Activated CD4-positive, alpha-beta T cell treated with anti-CD3 and anti-CD28 coated beads, Interleukin-2, amount 10 ng/mL, durations not matched to agents 7 days and 5 days (primary cell): ENCODE measurements around the gene TBC1D22A. TPM values are rescaled to one million over a fixed set of nuclear protein-coding genes. Genes with fewer than 3 reads are reported as not detected.

ENCODE experiments used
- CTCF ChIA-PET: fragments of 350-600 bp; sonication (Branson Sonifier 250); formaldehyde crosslinking; loops from one replicate; lab custom pipeline; 2021; ENCODE audit warnings: antibody characterized with exemption; lab: Charles Lee
- POLR2A ChIA-PET: fragments of 350-600 bp; sonication (Branson Sonifier 250); formaldehyde crosslinking; loops from one replicate; lab custom pipeline; 2021; ENCODE audit warnings: antibody characterized with exemption; lab: Charles Lee
- DNase-seq: peaks from one replicate; pipeline ENCODE4 v3.0.0-alpha.2; 2020
- H3K27ac Mint-ChIP-seq: one replicate; pipeline ENCODE4 v1.8.0; 2021; ENCODE audit warnings: mild to moderate bottlenecking, moderate library complexity, mixed read lengths
- H3K27me3 Mint-ChIP-seq: one replicate; pipeline ENCODE4 v1.8.0; 2021; ENCODE audit warnings: mixed read lengths
- H3K36me3 Mint-ChIP-seq: one replicate; pipeline ENCODE4 v1.8.0; 2021; ENCODE audit warnings: low read depth, mixed read lengths
- H3K4me1 Mint-ChIP-seq: one replicate; pipeline ENCODE4 v1.8.0; 2021; ENCODE audit warnings: mixed read lengths
- H3K4me3 Mint-ChIP-seq: one replicate; pipeline ENCODE4 v1.8.0; 2021; ENCODE audit warnings: mild to moderate bottlenecking, moderate library complexity, mixed read lengths
- H3K9me3 Mint-ChIP-seq: one replicate; pipeline ENCODE4 v1.8.0; 2021; ENCODE audit warnings: mixed read lengths
- total RNA-seq, 2 experiments: library from RNA; stranded (reverse); gene quantifications; one replicate each; pipeline ENCODE4 v1.2.3, GENCODE V29; 2021

TBC1D22A gene
- total RNA-seq, 2 experiments from 2014 or later, result 34.1 to 39.2 TPM

DNA sequence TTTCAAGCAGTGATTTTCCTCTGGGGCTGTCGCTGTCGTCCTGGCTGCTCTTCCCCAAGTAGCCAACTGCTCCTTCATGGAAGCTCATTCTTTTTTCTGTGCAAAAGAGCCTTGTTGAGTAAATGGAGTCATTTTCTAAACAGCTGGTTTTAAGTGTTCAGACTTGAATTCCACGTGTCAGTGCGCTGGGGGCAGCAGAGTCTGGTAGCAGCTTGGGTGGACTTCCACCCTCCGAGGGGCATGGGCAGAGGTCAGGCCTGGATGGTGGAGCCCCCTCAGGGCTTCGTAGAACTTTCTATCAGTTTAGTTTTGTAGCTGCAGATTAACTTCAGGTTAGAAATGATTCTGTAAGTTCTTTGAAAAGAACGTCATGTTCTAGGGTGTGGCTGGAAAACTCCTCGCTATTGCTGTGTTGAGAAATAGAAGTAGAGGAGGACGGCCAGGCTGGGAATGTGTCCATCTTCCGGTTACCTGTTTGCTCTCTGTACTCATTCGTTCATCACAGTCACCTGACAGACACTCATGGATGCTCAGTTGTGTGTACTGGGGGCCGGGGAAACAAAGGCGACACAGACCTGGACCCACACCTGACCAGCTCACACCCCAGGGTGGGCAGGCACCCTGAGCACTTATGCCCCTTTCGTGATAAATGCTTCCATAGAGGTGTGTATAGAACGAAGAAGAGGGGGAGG, 270.7 kb downstream of the TBC1D22A start:
- no peak overlapping the region for H3K4me3 Mint-ChIP-seq
- no peak for DNase-seq
- ChIA-PET CTCF (no interaction called here), POLR2A (no interaction called here)
- no peaks in the 10 kb centered on the region for H3K36me3 Mint-ChIP-seq
- H3K27me3 Mint-ChIP-seq, result no peaks in the 10 kb centered on the region
- H3K9me3 Mint-ChIP-seq, result no peaks in the 10 kb centered on the region
- H3K27ac Mint-ChIP-seq, result no peak overlapping the region
- no peaks in the 10 kb centered on the region for H3K4me1 Mint-ChIP-seq

DNA sequence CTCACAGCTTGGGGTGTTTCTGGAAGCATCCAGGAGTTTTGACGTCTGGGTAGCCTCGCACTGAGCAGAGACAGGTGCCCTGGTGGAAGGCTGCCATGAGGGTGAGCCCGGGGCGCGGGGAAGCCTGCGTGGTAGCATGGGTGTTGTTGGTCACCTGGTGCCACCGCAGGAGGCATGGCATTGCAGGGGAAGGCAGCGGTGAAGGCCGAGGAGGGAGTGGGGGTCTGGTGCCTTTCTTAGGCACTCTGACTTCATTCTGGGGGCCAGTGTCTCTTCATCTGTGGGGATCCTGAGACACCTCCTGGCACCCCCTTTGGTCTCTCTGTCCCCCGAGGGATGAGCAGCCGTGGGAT, 271.2 kb downstream of the TBC1D22A start:
- DNase-seq, result no peak
- Mint-ChIP-seq H3K9me3 (no peaks in the 10 kb centered on the region), H3K4me3 (no peak overlapping the region), H3K27ac (no peak overlapping the region), H3K4me1 (no peaks in the 10 kb centered on the region), H3K36me3 (no peaks in the 10 kb centered on the region), H3K27me3 (no peaks in the 10 kb centered on the region)
- CTCF ChIA-PET, result no interaction called here
- POLR2A ChIA-PET, result no interaction called here

DNA sequence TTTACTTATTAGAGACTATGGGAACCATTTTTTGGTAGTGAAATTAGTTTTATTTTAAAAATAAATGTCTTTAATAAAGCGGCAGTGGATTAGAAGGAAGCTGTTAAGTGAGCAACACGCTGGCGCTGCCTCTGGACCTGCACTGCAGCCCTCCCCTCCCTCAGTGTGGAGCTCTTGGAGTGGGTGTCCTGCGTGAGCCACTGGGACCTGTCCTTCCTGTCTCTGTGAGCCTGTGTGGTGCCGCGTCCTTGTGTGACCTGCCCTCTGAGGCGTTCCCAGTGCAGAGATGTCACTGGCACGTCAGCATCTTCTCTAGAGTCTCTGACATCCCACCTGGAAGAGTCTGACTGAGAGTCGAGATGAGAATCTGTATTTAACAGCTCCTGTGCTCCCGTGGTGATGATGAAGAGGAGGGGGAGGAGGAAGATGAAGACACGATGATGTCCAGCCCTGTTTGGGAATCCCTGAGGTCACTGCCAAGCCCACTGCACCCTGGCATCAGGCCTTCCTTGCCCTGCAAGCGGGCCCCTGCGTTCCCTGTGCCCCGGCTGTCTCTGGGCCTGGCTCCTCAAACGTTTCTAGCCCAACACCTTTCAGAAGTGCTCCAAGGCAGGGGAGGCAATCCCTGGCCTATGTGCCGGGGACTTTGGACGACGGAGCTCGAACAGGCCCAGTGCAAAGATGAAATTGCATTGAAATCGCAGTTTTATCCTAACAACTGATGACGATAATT, 271.8 kb downstream of the TBC1D22A start:
- H3K4me1 Mint-ChIP-seq, result no peaks in the 10 kb centered on the region
- no peak overlapping the region for H3K4me3 Mint-ChIP-seq
- H3K27me3 Mint-ChIP-seq, result no peaks in the 10 kb centered on the region
- no peak overlapping the region for H3K27ac Mint-ChIP-seq
- DNase-seq, result no peak
- no peaks in the 10 kb centered on the region for H3K36me3 Mint-ChIP-seq
- ChIA-PET POLR2A (no interaction called here), CTCF (interaction anchor here (0.6 kb wide), 1 partner anchor 135 kb away, joined by 4 read pairs; no protein-coding TSS in a partner anchor)
- no peaks in the 10 kb centered on the region for H3K9me3 Mint-ChIP-seq

DNA sequence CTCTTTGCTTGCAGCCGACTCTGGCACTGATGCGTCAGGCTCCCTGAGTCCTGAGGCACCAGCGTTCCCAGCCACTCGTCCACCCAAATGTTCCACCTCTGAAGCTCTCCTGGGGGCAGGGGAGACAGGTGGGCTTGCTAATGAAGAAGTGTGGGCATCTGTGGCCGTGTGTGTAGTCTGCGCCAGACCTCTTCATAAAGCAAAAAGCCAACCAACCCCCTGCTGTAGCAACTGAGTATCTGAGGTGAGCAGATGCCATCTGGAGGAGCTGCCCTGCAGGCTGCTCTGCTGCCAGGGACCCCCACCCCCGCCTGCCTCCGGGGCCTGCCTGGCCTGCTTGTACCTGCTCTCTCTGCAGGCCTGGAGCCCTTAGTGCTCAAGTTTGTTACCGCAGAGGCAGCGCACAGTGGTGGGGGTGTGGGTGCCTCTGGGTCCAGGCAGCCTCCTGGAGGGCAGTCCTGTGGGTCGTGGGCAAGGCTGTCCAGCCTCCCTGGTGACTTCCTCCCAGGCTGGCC, 272.5 kb downstream of the TBC1D22A start:
- CTCF ChIA-PET, result interaction anchor here (0.6 kb wide), 1 partner anchor 136 kb away, joined by 4 read pairs; no protein-coding TSS in a partner anchor
- Mint-ChIP-seq H3K4me3 (no peak overlapping the region), H3K36me3 (no peaks in the 10 kb centered on the region), H3K4me1 (no peaks in the 10 kb centered on the region), H3K9me3 (no peaks in the 10 kb centered on the region), H3K27ac (no peak overlapping the region), H3K27me3 (no peaks in the 10 kb centered on the region)
- DNase-seq, result no peak
- POLR2A ChIA-PET, result no interaction called here

DNA sequence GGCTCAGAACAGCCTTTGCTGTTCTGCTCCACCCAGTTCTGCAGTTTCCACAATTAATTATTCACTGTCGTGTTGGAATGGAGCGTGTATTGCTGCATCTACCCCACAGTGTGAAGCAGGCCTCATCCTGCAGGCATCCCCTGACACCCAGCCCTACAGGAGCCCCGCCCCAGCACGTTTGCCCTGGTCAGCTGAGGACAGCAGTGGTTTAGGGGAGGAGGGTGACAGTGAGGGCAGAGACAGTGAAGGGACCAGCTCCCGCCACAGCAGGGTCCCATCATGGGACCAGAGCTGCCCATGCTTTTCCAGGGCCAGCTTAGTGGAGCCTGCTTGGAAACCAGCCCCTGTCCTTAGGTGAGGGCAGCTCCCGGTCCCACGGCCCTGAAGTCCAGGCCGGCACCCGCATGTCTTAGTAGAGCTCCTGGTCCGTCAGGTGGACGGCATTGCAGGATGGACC, 273.0 kb downstream of the TBC1D22A start:
- ChIA-PET CTCF (no interaction called here), POLR2A (no interaction called here)
- Mint-ChIP-seq H3K4me1 (no peaks in the 10 kb centered on the region), H3K27ac (no peak overlapping the region), H3K27me3 (no peaks in the 10 kb centered on the region), H3K36me3 (no peaks in the 10 kb centered on the region), H3K9me3 (no peaks in the 10 kb centered on the region), H3K4me3 (no peak overlapping the region)
- DNase-seq, result no peak

DNA sequence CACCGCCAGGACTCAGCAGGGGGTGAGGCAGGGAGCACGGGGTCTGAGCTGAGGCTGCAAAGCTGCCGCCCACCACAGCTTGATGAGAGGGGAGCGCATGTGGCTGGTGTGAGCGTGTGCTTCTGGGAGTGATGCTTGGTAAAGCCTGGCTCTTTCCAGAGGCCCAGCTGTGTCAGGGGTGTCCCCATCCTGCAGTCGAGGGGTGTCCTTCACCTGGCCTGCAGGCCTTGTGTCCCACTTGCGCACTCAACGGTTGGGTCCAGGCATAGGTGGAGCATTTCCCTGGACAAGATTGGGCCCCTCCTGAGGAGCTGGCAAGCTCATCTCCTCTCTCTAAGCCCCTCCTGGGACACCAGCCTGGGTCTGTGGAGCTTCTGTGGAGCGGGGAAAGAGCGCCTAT, 273.9 kb downstream of the TBC1D22A start:
- no peaks in the 10 kb centered on the region for H3K9me3 Mint-ChIP-seq
- H3K27me3 Mint-ChIP-seq, result no peaks in the 10 kb centered on the region
- no peak overlapping the region for H3K4me3 Mint-ChIP-seq
- no peak for DNase-seq
- no peaks in the 10 kb centered on the region for H3K36me3 Mint-ChIP-seq
- no peaks in the 10 kb centered on the region for H3K4me1 Mint-ChIP-seq
- no peak overlapping the region for H3K27ac Mint-ChIP-seq
- ChIA-PET CTCF (no interaction called here), POLR2A (no interaction called here)

DNA sequence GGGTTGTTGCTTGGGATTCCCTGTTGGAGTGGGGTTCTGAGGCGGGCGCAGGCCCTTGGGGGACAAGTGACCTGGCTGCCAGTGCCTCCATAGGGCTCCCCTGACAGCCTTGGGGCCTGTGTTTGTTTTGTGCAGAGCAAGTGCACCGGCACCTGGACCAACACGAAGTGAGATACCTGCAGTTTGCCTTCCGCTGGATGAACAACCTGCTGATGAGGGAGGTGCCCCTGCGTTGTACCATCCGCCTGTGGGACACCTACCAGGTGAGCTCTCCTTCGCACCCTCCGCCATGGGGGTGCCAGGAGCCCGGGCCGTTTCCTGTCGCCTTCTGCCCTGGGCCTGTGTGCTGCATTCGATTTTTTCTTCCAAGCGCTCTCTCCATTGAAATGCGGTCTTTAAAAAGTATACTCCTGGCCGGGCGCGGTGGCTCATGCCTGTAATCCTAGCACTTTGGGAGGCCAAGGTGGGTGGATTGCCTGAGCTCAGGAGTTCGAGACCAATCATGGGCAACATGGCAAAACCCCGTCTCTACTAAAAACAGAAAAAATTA, 274.6 kb downstream of the TBC1D22A start:
- POLR2A ChIA-PET, result no interaction called here
- H3K4me1 Mint-ChIP-seq, result no peaks in the 10 kb centered on the region
- H3K27me3 Mint-ChIP-seq, result no peaks in the 10 kb centered on the region
- no peaks in the 10 kb centered on the region for H3K36me3 Mint-ChIP-seq
- no peaks in the 10 kb centered on the region for H3K9me3 Mint-ChIP-seq
- CTCF ChIA-PET, result no interaction called here
- H3K4me3 Mint-ChIP-seq, result no peak overlapping the region
- DNase-seq, result no peak
- no peak overlapping the region for H3K27ac Mint-ChIP-seq

DNA sequence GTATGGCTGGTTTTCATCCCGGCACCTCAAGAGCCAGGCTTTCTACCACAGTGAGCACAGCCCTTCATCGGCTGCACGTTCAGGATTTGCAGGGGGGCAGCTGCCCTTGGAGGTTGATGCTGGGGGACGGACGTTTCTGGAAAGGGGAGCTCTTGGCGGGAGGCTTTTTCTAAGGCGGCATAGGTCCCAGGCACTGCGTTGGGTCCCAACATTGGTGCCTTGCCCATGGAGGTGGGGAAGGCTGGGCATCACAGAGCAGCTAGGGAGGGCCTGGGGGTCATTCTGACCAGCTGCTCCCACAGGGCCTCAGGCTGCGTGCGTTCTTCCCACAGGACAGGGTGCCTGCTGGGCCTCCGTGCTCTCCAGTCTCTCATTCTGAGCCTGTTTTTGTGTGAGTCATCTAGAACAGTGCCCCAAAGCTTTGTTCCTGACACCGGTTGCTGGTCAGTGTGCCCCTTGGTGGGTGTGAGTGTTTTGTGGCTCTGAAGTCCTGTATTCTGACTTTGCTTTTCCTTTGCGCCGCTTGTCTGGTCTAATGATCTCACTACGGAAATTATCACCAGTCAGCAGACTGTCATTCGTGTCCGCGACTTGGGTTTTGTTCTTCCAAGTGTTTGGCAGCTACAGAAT, 275.9 kb downstream of the TBC1D22A start:
- CTCF ChIA-PET, result no interaction called here
- no peak overlapping the region for H3K4me3 Mint-ChIP-seq
- H3K9me3 Mint-ChIP-seq, result no peaks in the 10 kb centered on the region
- no peak overlapping the region for H3K27ac Mint-ChIP-seq
- peaks cover under 1% of the 10 kb centered on the region for H3K4me1 Mint-ChIP-seq
- H3K36me3 Mint-ChIP-seq, result no peaks in the 10 kb centered on the region
- DNase-seq, result no peak
- POLR2A ChIA-PET, result no interaction called here
- H3K27me3 Mint-ChIP-seq, result no peaks in the 10 kb centered on the region

DNA sequence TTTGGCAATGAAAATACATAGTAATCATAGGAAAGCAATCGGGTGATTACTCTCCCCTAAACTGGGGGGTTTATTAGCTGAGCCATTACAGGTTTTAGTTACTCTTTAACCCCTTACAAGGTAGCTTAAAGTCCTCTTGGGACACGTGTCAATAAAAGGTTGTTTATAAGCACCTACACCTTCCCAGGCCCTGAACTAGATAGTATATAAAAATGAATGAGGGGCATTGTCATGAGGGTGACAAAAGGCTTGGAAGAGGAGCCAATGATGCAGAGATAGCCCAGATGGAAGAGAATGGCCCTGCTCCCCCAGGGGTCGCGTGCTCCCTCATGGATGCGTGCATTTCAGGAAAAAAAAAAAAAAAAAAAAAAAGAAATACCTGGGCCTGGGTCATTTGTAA, 276.9 kb downstream of the TBC1D22A start:
- Mint-ChIP-seq H3K9me3 (no peaks in the 10 kb centered on the region), H3K4me1 (peaks cover 11% of the 10 kb centered on the region), H3K27me3 (no peaks in the 10 kb centered on the region), H3K27ac (no peak overlapping the region), H3K4me3 (no peak overlapping the region), H3K36me3 (no peaks in the 10 kb centered on the region)
- DNase-seq, result no peak
- ChIA-PET POLR2A (no interaction called here), CTCF (no interaction called here)

DNA sequence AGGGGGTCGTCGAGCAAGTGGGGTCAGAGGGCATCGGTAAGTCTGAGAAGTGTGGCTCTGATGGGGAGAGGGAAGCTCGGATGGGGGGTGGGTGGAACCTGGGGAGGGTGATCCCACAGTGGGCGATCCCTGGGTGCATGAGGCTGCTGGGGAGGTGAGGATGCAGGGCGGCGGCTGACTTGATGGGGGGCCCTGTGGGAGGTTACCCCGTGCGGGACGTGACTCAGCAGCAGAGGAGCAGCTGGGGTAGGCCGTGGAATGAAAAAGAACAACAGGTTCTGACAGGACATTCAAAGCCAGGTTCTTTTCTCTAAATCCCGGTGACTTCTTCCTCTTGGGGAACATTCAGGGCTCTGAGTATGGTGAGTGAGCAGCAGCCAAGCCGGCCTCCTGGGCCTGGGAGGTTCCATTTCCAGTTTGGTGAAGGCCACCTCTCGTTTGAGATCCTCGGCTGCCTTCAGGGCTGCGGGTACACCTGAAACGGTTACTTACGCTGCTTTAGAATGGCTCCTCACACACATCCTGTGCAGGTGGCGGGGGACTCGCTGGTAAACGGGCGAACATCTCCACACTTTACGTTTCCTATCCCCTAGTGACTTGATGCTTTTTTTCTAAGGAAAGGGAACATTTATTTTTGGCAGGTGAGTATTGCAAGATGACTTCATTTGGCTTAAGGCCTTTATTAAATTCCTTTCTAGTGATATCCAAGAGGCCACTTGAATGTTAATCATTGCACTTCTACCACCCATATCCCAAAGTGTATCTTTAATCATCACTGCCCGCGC, 278.2 kb downstream of the TBC1D22A start:
- no peak for DNase-seq
- H3K27me3 Mint-ChIP-seq, result no peaks in the 10 kb centered on the region
- POLR2A ChIA-PET, result no interaction called here
- CTCF ChIA-PET, result no interaction called here
- no peaks in the 10 kb centered on the region for H3K9me3 Mint-ChIP-seq
- no peak overlapping the region for H3K27ac Mint-ChIP-seq
- peaks cover 15% of the 10 kb centered on the region for H3K4me1 Mint-ChIP-seq
- no peak overlapping the region for H3K4me3 Mint-ChIP-seq
- no peaks in the 10 kb centered on the region for H3K36me3 Mint-ChIP-seq

DNA sequence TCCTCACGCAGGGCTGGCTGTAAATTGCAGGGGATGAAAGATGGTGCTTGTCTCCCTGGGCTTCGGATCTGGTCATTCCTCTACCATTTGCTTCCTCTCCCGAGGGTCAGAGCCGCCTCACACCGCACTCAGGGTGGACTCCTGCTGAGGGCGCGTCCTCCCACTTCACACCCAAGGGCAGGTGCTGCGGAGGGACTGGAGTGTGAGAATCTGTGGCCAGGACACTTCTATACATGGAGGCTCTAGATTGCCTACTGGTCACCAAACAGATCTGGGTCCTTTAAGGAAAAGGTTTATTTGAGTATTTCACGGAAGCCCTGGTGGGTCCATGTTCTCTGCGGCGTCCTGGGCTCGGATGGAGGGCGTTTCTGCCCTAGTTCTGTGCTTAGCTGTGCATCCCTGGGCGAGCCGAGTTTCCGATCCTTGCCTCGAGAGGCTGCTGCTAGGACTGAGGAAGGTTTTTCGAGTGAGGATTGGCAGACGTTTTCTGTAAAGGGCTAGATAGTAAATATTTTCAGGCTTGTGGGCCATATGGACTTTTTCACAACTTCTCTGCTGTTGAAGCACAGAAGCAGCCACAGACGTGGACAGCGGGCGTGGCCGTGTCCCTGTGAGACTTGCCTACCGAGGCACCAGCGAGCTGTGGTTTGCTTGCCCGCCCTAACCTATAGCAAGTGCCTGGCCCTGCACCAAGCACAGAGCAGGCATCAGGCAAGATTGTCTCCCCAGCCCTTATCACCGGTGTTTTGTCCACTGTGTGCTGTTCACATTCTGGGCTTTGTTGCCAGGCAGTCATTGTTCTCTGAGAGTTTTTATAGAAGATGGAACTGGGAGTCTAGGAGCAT, 279.0 kb downstream of the TBC1D22A start:
- Mint-ChIP-seq H3K27ac (no peak overlapping the region), H3K9me3 (no peaks in the 10 kb centered on the region), H3K27me3 (no peaks in the 10 kb centered on the region), H3K36me3 (no peaks in the 10 kb centered on the region), H3K4me1 (peaks cover 15% of the 10 kb centered on the region), H3K4me3 (no peak overlapping the region)
- ChIA-PET POLR2A (no interaction called here), CTCF (no interaction called here)
- DNase-seq, result no peak
